Fibroblast of lung (primary cell): ENCODE data around the gene FRMD1.

ENCODE experiments used
- CTCF ChIP-seq, 2 donors: IDR thresholded peaks in 1 of 2; conservative IDR thresholded peaks in 1 of 2; 1 replicate in 1 of 2; 2 replicates in 1 of 2; pipeline ENCODE4 v1.5.1; 2011 to 2012; ENCODE audit warnings: low read length in 2 of 2, control low read depth in 1 of 2, inconsistent platforms in 1 of 2, low read depth in 1 of 2, mild to moderate bottlenecking in 1 of 2
- EZH2 ChIP-seq: IDR thresholded peaks from 2 replicates; pipeline ENCODE4 v1.5.1; 2012; ENCODE audit warnings: low read length, control low read depth, mild to moderate bottlenecking; ENCODE audit errors: missing control alignments

- no peak for TF ChIP-seq CTCF (conservative IDR thresholded peaks at IDR 0.05 in 1 of 2, IDR thresholded peaks at IDR 0.05 in 1 of 2; ENCODE audit: low read depth in 1 of 2, low read length in 2 of 2)
- TF ChIP-seq EZH2: no peak
Observed at GRCh38 chr6:168098431-168098861, 19.4 kb upstream of the FRMD1 start.
